HCT116 (cell line): Measurements from ENCODE around the gene PRR16. TPM values are rescaled to one million over a fixed set of nuclear protein-coding genes. Genes with fewer than 3 reads are reported as not detected.

Experiments used
- ATAC-seq: fragments of 200-7000 bp; cut with Tn5 transposase; 2 replicates; pipeline ENCODE4 v1.9.1; 2020; ENCODE audit warnings: mild to moderate bottlenecking, moderate library complexity
- BruUV-seq: library from RNA; stranded (reverse); fragments of 400-500 nt; replicated peaks from 2 replicates; lab custom pipeline; 2021; lab: Mats Ljungman, UMichigan
- CTCF ChIA-PET: fragments of 300-600 bp; sonication (Branson Sonifier 250); formaldehyde crosslinking; loops from one replicate; lab custom pipeline; 2021; ENCODE audit warnings: antibody characterized with exemption; lab: Charles Lee
- POLR2A ChIA-PET: fragments of 300-600, 350-600 bp; sonication (Branson Sonifier 250); formaldehyde crosslinking; loops from one replicate; lab custom pipeline; 2021; ENCODE audit warnings: antibody characterized with exemption; lab: Charles Lee
- RAD21 ChIA-PET, 2 experiments: fragments of 300-600 bp; sonication (Branson Sonifier 250); formaldehyde crosslinking; loops; one replicate each; lab custom pipeline; 2023; ENCODE audit warnings: low total read pairs in 2 of 2; ENCODE audit not compliant: uncharacterized antibody in 2 of 2, unreplicated experiment in 2 of 2, low non-redundant PET in 1 of 2; lab: Charles Lee
- DNase-seq: peaks from one replicate; pipeline ENCODE4 v3.0.0-alpha.2; 2010; ENCODE audit warnings: low read depth, low spot score
- H2AFZ ChIP-seq: fragments of 200-600 bp; shearing (Covaris generic), sonication (generic); 2 replicates; pipeline ENCODE4 v1.6.1; 2017; ENCODE audit warnings: low read depth, mixed run types, mixed read lengths, antibody characterized with exemption, low read length; ENCODE audit not compliant: poor library complexity, severe bottlenecking
- H3K27ac ChIP-seq: 2 replicates; pipeline ENCODE4 v1.5.1; 2012; ENCODE audit warnings: low read depth, low read length
- H3K27me3 ChIP-seq: fragments of 200-600 bp; sonication (generic); 2 replicates; pipeline ENCODE4 v1.6.1; 2016; ENCODE audit warnings: mixed run types, low read length, mixed read lengths; ENCODE audit not compliant: insufficient read depth
- H3K36me3 ChIP-seq, 2 experiments: fragments of 200-500 bp in 1 of 2; fragments of 200-600 bp in 1 of 2; sonication (Bioruptor generic) in 1 of 2; sonication (generic) in 1 of 2; 2 replicates each; pipeline versions ENCODE4 v1.5.1 to v1.6.1; 2014 to 2016; ENCODE audit warnings: low read length in 2 of 2, inconsistent platforms in 1 of 2, mixed read lengths in 1 of 2, mixed run types in 1 of 2; ENCODE audit not compliant: insufficient read depth in 2 of 2, control insufficient read depth in 1 of 2
- H3K4me1 ChIP-seq, 2 experiments: fragments of 200-600 bp in 1 of 2; sonication (generic) in 1 of 2; 2 replicates each; pipeline versions ENCODE4 v1.5.1 to v1.6.1; 2012 to 2017; ENCODE audit warnings: low read length in 2 of 2, inconsistent platforms in 1 of 2, mild to moderate bottlenecking in 1 of 2, mixed read lengths in 1 of 2, mixed run types in 1 of 2, moderate library complexity in 1 of 2; ENCODE audit not compliant: insufficient read depth in 2 of 2, control insufficient read depth in 1 of 2
- H3K4me2 ChIP-seq: fragments of 200-600 bp; sonication (generic); 2 replicates; pipeline ENCODE4 v1.6.1; 2017; ENCODE audit warnings: mixed run types, low read length, mixed read lengths
- H3K4me3 ChIP-seq, 2 experiments: fragments of 200-600 bp in 1 of 2; sonication (generic) in 1 of 2; replicated peaks in 1 of 2; 2 replicates each; pipeline ENCODE4 v1.5.1; 2011 to 2016; ENCODE audit warnings: low read length in 2 of 2, control low read depth in 1 of 2, low read depth in 1 of 2, mild to moderate bottlenecking in 1 of 2, mixed read lengths in 1 of 2, mixed run types in 1 of 2
- H3K79me2 ChIP-seq: fragments of 200-600 bp; sonication (generic); 2 replicates; pipeline ENCODE4 v1.6.1; 2017; ENCODE audit warnings: mild to moderate bottlenecking, mixed run types, low read length, moderate library complexity, mixed read lengths; ENCODE audit not compliant: insufficient read depth
- H3K9ac ChIP-seq: fragments of 200-600 bp; sonication (generic); 2 replicates; pipeline ENCODE4 v1.6.1; 2016; ENCODE audit warnings: low read length, mixed read lengths
- H3K9me2 ChIP-seq: fragments of 200-600 bp; sonication (generic), shearing (Covaris generic); 2 replicates; pipeline ENCODE4 v1.6.1; 2017; ENCODE audit warnings: mixed run types, mild to moderate bottlenecking, moderate library complexity; ENCODE audit not compliant: insufficient read depth
- H3K9me3 ChIP-seq, 2 experiments: fragments of 200-500 bp in 1 of 2; fragments of 200-600 bp in 1 of 2; sonication (Bioruptor generic) in 1 of 2; sonication (generic) in 1 of 2; 2 replicates each; pipeline ENCODE4 v1.6.1; 2014 to 2017; ENCODE audit warnings: low read length in 2 of 2, mixed read lengths in 2 of 2, inconsistent platforms in 1 of 2, low read depth in 1 of 2, mild to moderate bottlenecking in 1 of 2, mixed run types in 1 of 2, moderate library complexity in 1 of 2; ENCODE audit not compliant: control insufficient read depth in 1 of 2, insufficient read depth in 1 of 2
- H4K20me1 ChIP-seq: fragments of 200-600 bp; sonication (generic), shearing (Covaris generic); 2 replicates; pipeline ENCODE4 v1.6.1; 2017; ENCODE audit warnings: mixed run types, mild to moderate bottlenecking, moderate library complexity; ENCODE audit not compliant: insufficient read depth
- CBX3 ChIP-seq: IDR thresholded peaks from 2 replicates; pipeline ENCODE4 v1.6.1; 2012; ENCODE audit warnings: low read depth
- EGR1 ChIP-seq: IDR thresholded peaks from 2 replicates; pipeline ENCODE4 v1.6.1; 2012; ENCODE audit warnings: low read depth
- ELF1 ChIP-seq: IDR thresholded peaks from 2 replicates; pipeline ENCODE4 v1.6.1; 2012; ENCODE audit warnings: low read depth, borderline replicate concordance
- EZH2 ChIP-seq: fragments of 200-600 bp; sonication (generic); IDR thresholded peaks from 2 replicates; pipeline ENCODE4 v1.6.1; 2017; ENCODE audit warnings: antibody characterized with exemption, mixed run types
- EZH2phosphoT487 ChIP-seq: fragments of 200-600 bp; IDR thresholded peaks from 2 replicates; pipeline ENCODE4 v1.6.1; 2018; ENCODE audit warnings: antibody characterized with exemption, borderline replicate concordance
- FOSL1 ChIP-seq: IDR thresholded peaks from 2 replicates; pipeline ENCODE4 v1.6.1; 2012; ENCODE audit warnings: low read depth
- JUND ChIP-seq: IDR thresholded peaks from 2 replicates; pipeline ENCODE4 v1.6.1; 2012
- MAX ChIP-seq: IDR thresholded peaks from 2 replicates; pipeline ENCODE4 v1.6.1; 2012
- POLR2A ChIP-seq: IDR thresholded peaks from 2 replicates; pipeline ENCODE4 v1.7.0; 2011; ENCODE audit warnings: borderline replicate concordance; ENCODE audit not compliant: insufficient read depth, insufficient read length; ENCODE audit errors: extremely low read depth
- POLR2AphosphoS5 ChIP-seq: IDR thresholded peaks from 2 replicates; pipeline ENCODE4 v1.6.1; 2011; ENCODE audit warnings: mild to moderate bottlenecking, low read depth, low read length, moderate library complexity
- RAD21 ChIP-seq: IDR thresholded peaks from 2 replicates; pipeline ENCODE4 v1.6.1; 2012; ENCODE audit warnings: low read depth, mild to moderate bottlenecking
- SRF ChIP-seq: IDR thresholded peaks from 2 replicates; pipeline ENCODE4 v1.6.1; 2012; ENCODE audit warnings: low read depth
- TCF7L2 ChIP-seq: IDR thresholded peaks from 2 replicates; pipeline ENCODE4 v1.7.0; 2011; ENCODE audit warnings: borderline replicate concordance, inconsistent platforms; ENCODE audit not compliant: insufficient read depth, insufficient read length; ENCODE audit errors: extremely low read depth
- YY1 ChIP-seq: IDR thresholded peaks from 2 replicates; pipeline ENCODE4 v1.6.1; 2011; ENCODE audit warnings: low read length, low read depth, moderate library complexity, mild to moderate bottlenecking; ENCODE audit not compliant: insufficient replicate concordance; ENCODE audit errors: extremely low read depth
- ZFX ChIP-seq: fragments of 450-650 bp; IDR thresholded peaks from 2 replicates; pipeline ENCODE4 v1.6.1; 2017
- ZNF274 ChIP-seq: fragments of 200-500 bp; sonication (Bioruptor generic); IDR thresholded peaks from 2 replicates; pipeline ENCODE4 v1.6.1; 2014; ENCODE audit warnings: mild to moderate bottlenecking, low read depth, low read length, inconsistent platforms
- intact Hi-C: fragments of 100-400 bp; cut with micrococcal nuclease; formaldehyde crosslinking; loops from 2 replicates; pipeline ENCODE4 v1.10.0; 2022
- total RNA-seq: library from RNA; stranded (reverse); gene quantifications from one replicate; pipeline ENCODE4 v1.2.1, GENCODE V29; 2021; ENCODE audit not compliant: unreplicated experiment
- TF ChIP-seq, protein P1 (sequence below): IDR thresholded peaks from 2 replicates; pipeline ENCODE4 v1.6.1; 2012; ENCODE audit warnings: low read depth
- TF ChIP-seq, protein P2 (sequence below), 3 experiments: fragments of 200-600 bp in 1 of 3; sonication (generic) in 1 of 3; IDR thresholded peaks in 2 of 3; conservative IDR thresholded peaks in 1 of 3; 2 replicates each; pipeline ENCODE4 v1.5.1; 2012 to 2017; ENCODE audit warnings: low read depth in 2 of 3, low read length in 2 of 3, antibody characterized with exemption in 1 of 3, borderline replicate concordance in 1 of 3, control low read depth in 1 of 3, mild to moderate bottlenecking in 1 of 3, mixed read lengths in 1 of 3, mixed run types in 1 of 3, moderate library complexity in 1 of 3; ENCODE audit not compliant: insufficient read depth in 1 of 3

The PRR16 gene
- total RNA-seq, 1 experiment from 2014 or later, result 0.42 TPM

- TF ChIP-seq, protein P1, sequence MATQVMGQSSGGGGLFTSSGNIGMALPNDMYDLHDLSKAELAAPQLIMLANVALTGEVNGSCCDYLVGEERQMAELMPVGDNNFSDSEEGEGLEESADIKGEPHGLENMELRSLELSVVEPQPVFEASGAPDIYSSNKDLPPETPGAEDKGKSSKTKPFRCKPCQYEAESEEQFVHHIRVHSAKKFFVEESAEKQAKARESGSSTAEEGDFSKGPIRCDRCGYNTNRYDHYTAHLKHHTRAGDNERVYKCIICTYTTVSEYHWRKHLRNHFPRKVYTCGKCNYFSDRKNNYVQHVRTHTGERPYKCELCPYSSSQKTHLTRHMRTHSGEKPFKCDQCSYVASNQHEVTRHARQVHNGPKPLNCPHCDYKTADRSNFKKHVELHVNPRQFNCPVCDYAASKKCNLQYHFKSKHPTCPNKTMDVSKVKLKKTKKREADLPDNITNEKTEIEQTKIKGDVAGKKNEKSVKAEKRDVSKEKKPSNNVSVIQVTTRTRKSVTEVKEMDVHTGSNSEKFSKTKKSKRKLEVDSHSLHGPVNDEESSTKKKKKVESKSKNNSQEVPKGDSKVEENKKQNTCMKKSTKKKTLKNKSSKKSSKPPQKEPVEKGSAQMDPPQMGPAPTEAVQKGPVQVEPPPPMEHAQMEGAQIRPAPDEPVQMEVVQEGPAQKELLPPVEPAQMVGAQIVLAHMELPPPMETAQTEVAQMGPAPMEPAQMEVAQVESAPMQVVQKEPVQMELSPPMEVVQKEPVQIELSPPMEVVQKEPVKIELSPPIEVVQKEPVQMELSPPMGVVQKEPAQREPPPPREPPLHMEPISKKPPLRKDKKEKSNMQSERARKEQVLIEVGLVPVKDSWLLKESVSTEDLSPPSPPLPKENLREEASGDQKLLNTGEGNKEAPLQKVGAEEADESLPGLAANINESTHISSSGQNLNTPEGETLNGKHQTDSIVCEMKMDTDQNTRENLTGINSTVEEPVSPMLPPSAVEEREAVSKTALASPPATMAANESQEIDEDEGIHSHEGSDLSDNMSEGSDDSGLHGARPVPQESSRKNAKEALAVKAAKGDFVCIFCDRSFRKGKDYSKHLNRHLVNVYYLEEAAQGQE, result no peak
- no peak for TF ChIP-seq POLR2AphosphoS5
- TF ChIP-seq ZFX, result no peak
- TF ChIP-seq MAX, result no peak
- no peak for TF ChIP-seq ELF1
These were observed 29.0 kb upstream of the PRR16 start (continued) for GRCh38 chr5:120435129-120435528.

DNA sequence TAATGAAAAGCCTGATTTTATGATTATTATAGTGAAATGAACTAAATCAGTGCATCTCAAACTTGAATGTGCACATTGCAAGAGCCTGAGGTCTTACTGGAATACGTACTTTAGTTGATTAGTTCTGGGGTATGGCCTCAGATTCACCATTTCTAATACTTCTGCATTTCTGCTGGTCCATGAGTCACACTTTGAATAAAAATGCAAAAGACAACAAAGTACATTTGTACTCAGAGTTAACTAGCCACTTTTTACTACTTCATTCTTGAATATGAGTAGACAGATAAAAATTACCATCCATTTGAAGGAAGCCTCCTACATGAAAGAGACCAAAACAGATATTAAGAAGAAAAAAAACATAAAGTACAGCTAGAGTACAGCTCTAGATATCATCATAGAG, 27.1 kb upstream of the PRR16 start:
- ChIA-PET POLR2A (no interaction called here), CTCF (no interaction called here), RAD21 (no interaction called here)
- ATAC-seq (no peak), DNase-seq (no peak)
- Histone ChIP-seq H3K4me2 (no peak overlapping the region), H3K4me3 (no peak overlapping the region), H3K9ac (no peak overlapping the region), H3K27ac (no peak overlapping the region), H4K20me1 (no peaks in the 10 kb centered on the region), H2AFZ (no peak overlapping the region), H3K36me3 (no peaks in the 10 kb centered on the region), H3K79me2 (no peaks in the 10 kb centered on the region), H3K9me3 (no peaks in the 10 kb centered on the region), H3K27me3 (no peaks in the 10 kb centered on the region), H3K9me2 (no peaks in the 10 kb centered on the region), H3K4me1 (no peaks in the 10 kb centered on the region)
- no TSS peak for BruUV-seq
- intact Hi-C loops, result no loop called here
- TF ChIP-seq JUND, result no peak
- no peak for TF ChIP-seq ZNF274
- TF ChIP-seq, protein P1, result no peak
- no peak for TF ChIP-seq SRF
- no peak for TF ChIP-seq EZH2
- no peak for TF ChIP-seq EGR1
- TF ChIP-seq FOSL1, result no peak
- TF ChIP-seq POLR2A, result no peak
- no peak for TF ChIP-seq RAD21
- no peak for TF ChIP-seq TCF7L2
- no peak for TF ChIP-seq CBX3
- no peak for TF ChIP-seq YY1
- no peak for TF ChIP-seq EZH2phosphoT487
- no peak for TF ChIP-seq MAX
- TF ChIP-seq, protein P2, sequence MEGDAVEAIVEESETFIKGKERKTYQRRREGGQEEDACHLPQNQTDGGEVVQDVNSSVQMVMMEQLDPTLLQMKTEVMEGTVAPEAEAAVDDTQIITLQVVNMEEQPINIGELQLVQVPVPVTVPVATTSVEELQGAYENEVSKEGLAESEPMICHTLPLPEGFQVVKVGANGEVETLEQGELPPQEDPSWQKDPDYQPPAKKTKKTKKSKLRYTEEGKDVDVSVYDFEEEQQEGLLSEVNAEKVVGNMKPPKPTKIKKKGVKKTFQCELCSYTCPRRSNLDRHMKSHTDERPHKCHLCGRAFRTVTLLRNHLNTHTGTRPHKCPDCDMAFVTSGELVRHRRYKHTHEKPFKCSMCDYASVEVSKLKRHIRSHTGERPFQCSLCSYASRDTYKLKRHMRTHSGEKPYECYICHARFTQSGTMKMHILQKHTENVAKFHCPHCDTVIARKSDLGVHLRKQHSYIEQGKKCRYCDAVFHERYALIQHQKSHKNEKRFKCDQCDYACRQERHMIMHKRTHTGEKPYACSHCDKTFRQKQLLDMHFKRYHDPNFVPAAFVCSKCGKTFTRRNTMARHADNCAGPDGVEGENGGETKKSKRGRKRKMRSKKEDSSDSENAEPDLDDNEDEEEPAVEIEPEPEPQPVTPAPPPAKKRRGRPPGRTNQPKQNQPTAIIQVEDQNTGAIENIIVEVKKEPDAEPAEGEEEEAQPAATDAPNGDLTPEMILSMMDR (IDR thresholded peaks at IDR 0.05 in 2 of 3, conservative IDR thresholded peaks at IDR 0.05 in 1 of 3; ENCODE audit: borderline replicate concordance in 1 of 3, insufficient read depth in 1 of 3, low read depth in 2 of 3, low read length in 2 of 3), result no peak
